A549 (cell line): ENCODE data around the gene SOX2.

Source experiments
- CHD2 ChIP-seq: fragments of 150-350 bp; IDR thresholded peaks from 2 replicates; pipeline ENCODE4 v1.6.1; 2014; ENCODE audit warnings: low read length; ENCODE audit not compliant: partially characterized antibody
- CTCF ChIP-seq: fragments of >200 bp; sonication (Bioruptor Twin); formaldehyde crosslinking; IDR thresholded peaks from 3 replicates; pipeline ENCODE4 v1.5.1; 2016
- EHMT2 ChIP-seq: fragments of 200-600 bp; sonication (generic); IDR thresholded peaks from 2 replicates; pipeline ENCODE4 v1.6.1; 2016; ENCODE audit warnings: antibody characterized with exemption, low read depth, mild to moderate bottlenecking, moderate library complexity
- EP300 ChIP-seq, 2 experiments: fragments of >200 bp; sonication (Bioruptor Twin); formaldehyde crosslinking; IDR thresholded peaks; 2 replicates in 1 of 2; 3 replicates in 1 of 2; pipeline ENCODE4 v1.6.1; 2016 to 2017
- HDAC2 ChIP-seq: fragments of 200-600 bp; sonication (generic); IDR thresholded peaks from 2 replicates; pipeline ENCODE4 v1.6.1; 2016
- HMGXB4 ChIP-seq: fragments of 250-450 bp; sonication (Bioruptor Pico); IDR thresholded peaks from 2 replicates; pipeline ENCODE4 v1.5.0; 2021; ENCODE audit warnings: mild to moderate bottlenecking, moderate library complexity, borderline replicate concordance
- JUNB ChIP-seq: fragments of >200 bp; sonication (Bioruptor Twin); formaldehyde crosslinking; IDR thresholded peaks from 2 replicates; pipeline ENCODE4 v1.6.1; 2016
- NPAS2 ChIP-seq: fragments of 250-450 bp; sonication (Bioruptor Pico); IDR thresholded peaks from 2 replicates; pipeline ENCODE4 v1.8.0; 2022; ENCODE audit warnings: mild to moderate bottlenecking, moderate library complexity, borderline replicate concordance
- POLR2A ChIP-seq: IDR thresholded peaks from 2 replicates; pipeline ENCODE4 v1.6.1; 2012; ENCODE audit warnings: mild to moderate bottlenecking, low read length
- POLR2AphosphoS2 ChIP-seq: conservative IDR thresholded peaks from 2 replicates; pipeline ENCODE4 v1.6.1; 2012; ENCODE audit warnings: low read length, improper control_type of control experiment, inconsistent platforms
- REST ChIP-seq: fragments of 200-600 bp; sonication (generic); IDR thresholded peaks from 2 replicates; pipeline ENCODE4 v1.6.1; 2016; ENCODE audit warnings: antibody characterized with exemption, mild to moderate bottlenecking, moderate library complexity
- USF2 ChIP-seq: fragments of 450-650 bp; IDR thresholded peaks from 2 replicates; pipeline ENCODE4 v1.6.1; 2014; ENCODE audit warnings: antibody characterized with exemption

GRCh38 chr3:181711325-181712135 is at the start of gene SOX2:
- TF ChIP-seq CTCF (no peak), POLR2AphosphoS2 (no peak), HDAC2 (no peak), EP300 (IDR thresholded peaks at IDR 0.05) (no peak), EHMT2 (no peak), NPAS2 (CRISPR knock-in tag) (no peak), HMGXB4 (CRISPR knock-in tag) (no peak), REST (no peak), CHD2 (no peak), JUNB (no peak), POLR2A (no peak), USF2 (peak; percentile 29; the same call in 1 of the 2 replicates)
